Left ventricle myocardium superior (tissue), 1 donor: Measurements from ENCODE around the gene CST3. TPM values are rescaled to one million over a fixed set of nuclear protein-coding genes. Genes with fewer than 3 reads are reported as not detected.

Experiments
- ATAC-seq: fragments of 200-7000 bp; cut with Tn5 transposase; one replicate; pipeline ENCODE4 v1.9.1; 2020; ENCODE audit warnings: mild to moderate bottlenecking, moderate library complexity
- DNase-seq: peaks from one replicate; pipeline ENCODE4 v3.0.0-alpha.2; 2020
- intact Hi-C: fragments of 100-400 bp; cut with micrococcal nuclease; formaldehyde crosslinking; loops from one replicate; pipeline ENCODE4 v1.11.0; 2022
- total RNA-seq: library from RNA; stranded (reverse); fragmentation: NEBNext Ultra II Directional; extraction: Animal tissue kit (Norgen Biotek cat#: 25700); gene quantifications from one replicate; pipeline ENCODE4 v1.2.1, GENCODE V29; 2021
- donor health status: DM: no; HTN: yes; CAD: no; lungs with severe emphysema.

Gene CST3
- total RNA-seq, 1 donor from 2014 or later, result 887 TPM

- DNase-seq (no peak), ATAC-seq (no peak)
- intact Hi-C loops, result no loop called here
Observed at GRCh38 chr20:23585808-23586734, 51.7 kb downstream of the CST3 start.

DNA sequence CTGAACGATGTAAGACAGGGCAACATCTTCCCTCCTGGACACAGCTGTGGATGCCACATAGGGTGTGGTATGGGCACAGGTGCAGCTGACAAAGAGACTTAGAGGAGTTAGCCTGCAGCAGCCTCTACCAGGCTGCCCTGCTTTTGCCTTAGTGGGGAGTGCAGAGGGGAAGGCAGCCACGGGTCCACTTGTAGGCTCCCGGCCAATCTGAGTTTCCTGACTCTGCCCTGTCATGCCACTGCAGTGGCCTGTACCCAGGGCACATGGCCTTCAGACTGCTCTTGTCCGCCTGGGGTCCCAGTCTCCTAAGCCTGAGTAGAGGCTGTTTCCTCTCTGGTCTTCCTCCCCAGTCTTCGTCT, 52.3 kb downstream of the CST3 start:
- DNase-seq (no peak), ATAC-seq (no peak)
- intact Hi-C loops, result no loop called here

GRCh38 chr20:23584434-23585199, 53.1 kb downstream of the CST3 start:
- no peak for DNase-seq
- ATAC-seq, result no peak
- intact Hi-C loops, result no loop called here

Other genes with a start within 250 kb of the CST3 start
- 6.0 TPM for gene NAPB, start 216.5 kb downstream of the CST3 start, total RNA-seq
- gene CSTL1, start 198.3 kb downstream of the CST3 start, total RNA-seq, result not detected
- gene CST11, start 185.1 kb downstream of the CST3 start, total RNA-seq, result not detected
- not detected for gene CST8, start 146.8 kb downstream of the CST3 start, total RNA-seq
- gene CST9L, start 69.5 kb downstream of the CST3 start, total RNA-seq, result not detected
- gene CST9, start 32.0 kb downstream of the CST3 start, total RNA-seq, result not detected
- gene CST4, start 51.1 kb upstream of the CST3 start, total RNA-seq, result not detected
- gene CST1, start 113.0 kb upstream of the CST3 start, total RNA-seq, result not detected
- gene CST2, start 188.8 kb upstream of the CST3 start, total RNA-seq, result not detected
- gene CST5, start 241.8 kb upstream of the CST3 start, total RNA-seq, result not detected